Myocyte (in vitro differentiated cells): ENCODE data around the gene TDRD10. TPM values are rescaled to one million over a fixed set of nuclear protein-coding genes. Genes with fewer than 3 reads are reported as not detected.
A peak's percentile ranks its signal among the peaks of the same experiment; 100 is the strongest.

Experiments
- DNase-seq: peaks from one replicate; pipeline ENCODE4 v3.0.0-alpha.2; 2012; ENCODE audit warnings: low read depth
- total RNA-seq: library from RNA; depleted of rRNA; stranded (reverse); fragments of >200 nt; gene quantifications from 2 replicates; pipeline ENCODE4 v1.2.3, GENCODE V29; 2014

Gene TDRD10
- total RNA-seq, 1 donor from 2014 or later, result not detected

DNA sequence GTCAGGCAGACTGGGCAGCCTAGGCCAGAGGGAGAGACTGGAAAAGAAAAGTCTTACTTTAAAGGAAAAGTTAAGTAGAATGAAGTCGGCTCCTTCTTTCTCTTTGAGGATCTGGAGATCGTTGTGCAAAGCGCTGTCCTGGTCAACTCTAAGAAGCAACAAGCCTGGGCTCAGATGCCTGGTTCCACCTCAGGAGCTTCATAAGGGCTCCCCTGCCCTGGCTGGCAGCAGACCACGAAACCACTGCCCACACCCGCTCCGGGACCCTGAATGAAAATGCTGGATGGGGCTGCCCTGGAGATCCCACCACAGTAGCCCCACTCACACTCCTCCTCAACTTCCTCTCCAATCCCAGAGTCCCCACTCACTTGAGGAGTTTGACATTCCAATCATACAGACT, 50.0 kb downstream of the TDRD10 start:
- DNase-seq, result no peak

DNA sequence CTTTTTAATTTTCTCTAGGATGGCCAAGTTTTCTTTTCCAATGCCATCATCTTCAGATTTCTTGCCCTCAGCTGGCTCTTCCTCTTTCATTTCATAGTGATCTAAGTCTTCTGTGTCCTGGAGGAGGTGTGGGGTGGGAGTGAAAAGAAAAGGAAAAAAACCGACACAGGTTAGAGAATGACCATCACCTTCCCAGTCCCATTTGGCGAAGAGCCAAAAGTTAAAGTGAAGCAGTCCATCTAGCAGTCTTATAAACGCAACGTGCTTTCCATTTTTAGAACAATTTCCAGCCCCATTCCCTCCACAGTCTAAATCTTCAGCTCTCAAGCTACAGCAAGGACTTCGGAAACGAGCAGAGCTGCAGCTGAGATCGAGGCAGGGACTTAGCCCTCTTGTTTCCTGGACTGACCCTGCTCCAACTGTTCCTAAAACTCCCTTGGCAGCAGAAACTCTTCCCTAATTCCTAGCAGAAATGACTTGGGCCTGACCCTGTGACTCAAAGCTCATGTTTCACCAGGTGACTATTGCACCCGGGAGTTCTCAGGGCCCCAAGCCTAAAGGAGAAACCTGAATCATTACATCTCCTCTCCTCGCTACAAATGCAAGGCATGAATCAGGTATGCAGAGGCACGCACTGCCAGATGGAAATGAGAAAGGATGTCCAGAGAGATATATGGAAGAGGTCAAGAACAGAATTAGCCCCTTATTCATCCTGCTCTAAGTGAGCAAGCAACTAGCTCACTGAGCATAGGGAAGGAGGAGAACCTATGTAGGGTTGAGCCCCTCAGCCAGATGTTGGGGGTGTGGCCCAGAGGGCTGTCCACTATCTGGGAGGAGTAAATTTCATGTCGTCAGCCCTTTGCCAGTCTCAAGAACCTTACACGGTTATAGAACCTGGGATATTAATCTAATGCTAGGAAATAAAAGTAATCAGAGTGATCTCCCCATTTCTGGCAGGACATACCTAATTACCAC, 51.3 kb downstream of the TDRD10 start:
- no peak for DNase-seq

DNA sequence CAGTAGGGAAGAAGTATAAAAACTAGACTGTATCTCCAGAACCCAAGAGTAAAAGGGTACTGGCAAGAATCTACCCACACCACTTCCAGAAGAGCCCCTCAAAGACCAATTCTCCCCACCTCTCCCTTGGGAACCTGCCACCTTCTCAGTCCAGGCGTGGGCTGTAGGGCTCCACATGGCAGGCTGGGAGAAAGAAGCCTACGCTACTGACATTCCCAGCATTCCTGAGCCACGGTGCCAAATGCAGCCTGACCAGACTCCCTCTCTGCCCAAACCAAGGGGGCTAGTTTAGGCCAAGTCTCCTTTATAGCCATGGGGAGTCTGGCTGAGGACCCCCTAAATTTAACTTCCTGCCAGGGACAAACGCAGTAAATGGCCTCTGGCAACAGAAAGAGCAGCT, 54.4 kb downstream of the TDRD10 start:
- peak; percentile 59 for DNase-seq

DNA sequence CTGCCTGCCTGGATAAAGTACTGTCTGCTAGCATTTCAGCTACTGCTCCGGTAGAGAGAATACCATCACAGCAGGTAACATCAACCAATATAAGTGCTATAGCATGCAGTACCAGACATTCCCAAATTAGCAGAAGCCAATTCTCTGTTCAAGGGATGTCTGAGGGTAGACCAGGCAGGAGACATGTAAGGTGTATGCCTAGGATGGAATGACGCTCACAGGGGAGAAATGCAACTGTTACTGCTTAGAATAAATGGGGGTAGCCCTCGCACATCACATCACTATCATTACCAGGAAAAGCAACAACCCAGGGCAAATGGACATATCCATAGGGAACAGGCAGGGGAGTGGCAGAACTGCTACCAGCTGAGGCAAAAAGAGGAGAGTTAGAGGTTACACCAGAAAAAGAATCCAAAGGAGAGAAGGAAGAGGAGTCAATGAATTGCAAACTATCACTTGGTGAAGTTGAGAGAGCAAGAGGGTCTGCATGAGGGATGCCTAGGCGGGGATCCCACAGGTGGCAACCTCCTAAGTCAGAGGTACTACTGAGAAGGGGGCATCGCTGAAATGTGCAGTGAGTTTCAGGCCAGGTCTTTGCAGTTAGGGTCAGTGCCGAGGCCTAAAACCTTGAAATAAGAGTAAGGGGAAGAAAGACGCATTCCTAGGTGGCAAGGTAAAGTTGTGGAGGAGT, 55.4 kb downstream of the TDRD10 start:
- DNase-seq, result no peak

DNA sequence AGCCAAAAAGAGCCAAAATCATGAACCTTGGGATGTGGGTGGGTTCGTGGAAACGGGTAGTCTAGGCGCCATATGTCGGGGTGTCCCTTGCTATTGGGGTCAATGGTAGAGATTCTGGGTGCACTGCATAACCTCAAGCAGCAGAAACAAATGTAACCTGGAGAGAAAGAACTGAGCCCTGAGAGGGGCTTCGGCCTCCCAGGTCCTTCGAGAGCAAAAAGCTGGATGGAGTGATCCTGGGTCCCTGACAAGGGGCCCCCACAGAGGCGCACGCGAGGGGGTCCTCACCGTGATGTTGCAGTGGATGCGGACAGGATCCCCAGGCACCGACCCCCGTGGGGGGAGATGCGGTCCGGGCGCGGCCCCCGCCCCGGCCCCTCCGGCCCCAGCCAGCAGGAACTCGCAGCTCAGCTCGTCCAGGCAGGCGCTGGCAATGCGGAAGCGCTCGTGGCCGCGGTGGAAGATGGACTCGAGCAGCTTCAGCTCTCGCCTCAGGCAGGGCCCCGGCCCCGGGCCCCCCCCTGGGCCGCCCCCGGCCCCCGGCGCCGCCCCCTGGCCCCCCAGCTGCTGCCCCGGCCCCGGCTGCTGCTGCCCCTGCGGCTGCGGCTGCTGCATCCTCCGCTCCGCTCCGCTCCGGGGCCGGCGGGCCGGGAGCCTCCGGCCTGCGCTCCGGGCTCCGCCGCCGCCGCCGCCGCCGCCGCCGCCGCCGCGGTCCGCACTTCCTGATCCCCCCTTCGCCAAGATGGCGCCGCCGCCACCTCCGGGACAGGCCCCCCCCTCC, 56.1 kb downstream of the TDRD10 start, which contains the start of gene UBE2Q1:
Gene UBE2Q1, minus strand, starts transcription at position 724 of the 781 bp plus-strand sequence. Its CDS starts 109 bp downstream, at position 615.
- DNase-seq, result no peak

DNA sequence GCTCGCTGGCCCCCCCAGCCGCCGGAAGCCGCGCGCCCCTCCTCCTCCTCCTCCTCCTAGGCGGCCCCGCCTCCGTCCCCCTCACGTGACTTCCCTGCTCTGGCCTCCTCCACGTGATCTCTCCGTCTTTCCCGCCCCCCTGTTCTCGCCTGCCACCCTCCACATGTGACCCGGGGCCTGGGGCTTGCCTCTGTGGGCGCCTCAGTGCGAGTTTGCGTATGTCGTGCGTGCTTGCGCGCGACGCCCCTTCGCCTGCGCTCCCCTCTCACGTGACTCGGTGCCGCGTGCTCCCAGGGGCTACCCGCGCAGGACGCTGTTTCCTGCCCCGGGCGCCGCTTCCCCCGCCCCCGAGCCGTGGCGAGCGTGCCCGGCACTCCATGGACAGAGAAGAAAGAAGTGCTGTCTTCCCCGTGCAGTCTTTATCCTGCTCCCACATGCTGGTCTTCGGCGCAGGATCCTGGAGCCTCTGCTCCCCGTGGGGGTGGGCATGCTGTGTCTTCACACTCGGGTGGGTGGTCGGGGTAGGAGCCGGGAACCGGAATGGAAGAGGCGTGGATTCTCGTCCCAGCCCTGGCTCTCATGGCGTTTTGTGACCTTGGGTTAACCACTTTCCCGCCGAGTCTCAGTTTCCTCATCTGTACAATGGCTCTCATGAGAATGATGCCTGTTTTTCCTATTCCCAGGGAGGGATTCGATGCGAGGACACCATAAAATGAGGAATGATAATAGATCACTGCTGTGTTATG, 56.9 kb downstream of the TDRD10 start:
- peak; percentile 99 for DNase-seq

DNA sequence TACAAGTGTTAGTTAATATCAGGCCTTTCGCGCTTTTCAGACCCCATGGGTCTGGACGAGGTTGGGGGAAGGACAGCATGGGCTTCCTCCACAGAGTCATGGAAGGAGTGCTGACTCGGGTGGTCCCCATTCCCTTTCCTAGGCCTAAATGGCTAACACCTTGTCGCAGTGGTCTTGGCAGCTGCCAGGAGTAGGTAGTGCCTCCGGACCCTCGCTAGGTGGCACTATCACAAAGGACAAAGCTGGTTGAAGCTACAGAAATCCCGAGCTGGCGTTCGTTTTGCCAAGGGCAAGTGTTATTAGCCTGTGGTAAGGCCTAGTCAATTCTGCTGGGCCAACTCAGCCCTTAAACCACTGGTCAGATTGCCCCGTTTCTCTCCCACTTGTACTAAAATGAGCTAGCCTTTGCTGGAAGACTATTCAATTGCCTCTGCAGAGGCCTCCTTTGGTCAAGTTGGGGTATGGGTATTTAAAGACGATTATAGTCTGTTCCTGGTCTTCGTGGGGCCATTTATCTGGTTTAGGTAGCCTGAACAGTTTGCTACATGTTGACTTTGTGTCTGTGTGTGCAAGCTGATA, 57.5 kb downstream of the TDRD10 start:
- DNase-seq, result peak; percentile 95

DNA sequence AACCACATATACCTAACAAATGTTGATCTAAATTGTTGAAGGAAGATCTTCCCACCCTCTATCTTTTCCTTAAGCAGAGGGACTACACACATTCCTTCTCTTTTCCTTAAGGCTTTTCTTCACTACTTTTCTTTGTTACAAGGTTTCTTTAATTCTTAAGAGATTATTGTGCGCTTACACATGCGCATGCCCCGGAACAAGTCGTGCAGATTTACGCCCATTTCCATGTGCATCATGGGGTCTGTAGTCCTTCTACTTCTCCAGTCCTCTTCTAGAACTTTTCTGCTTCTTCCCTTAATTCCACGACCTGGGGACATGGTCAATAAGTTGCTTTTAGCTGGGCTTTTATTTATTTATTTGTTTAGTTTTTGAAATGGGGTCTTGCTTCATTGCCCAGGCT, 63.9 kb downstream of the TDRD10 start:
- no peak for DNase-seq

DNA sequence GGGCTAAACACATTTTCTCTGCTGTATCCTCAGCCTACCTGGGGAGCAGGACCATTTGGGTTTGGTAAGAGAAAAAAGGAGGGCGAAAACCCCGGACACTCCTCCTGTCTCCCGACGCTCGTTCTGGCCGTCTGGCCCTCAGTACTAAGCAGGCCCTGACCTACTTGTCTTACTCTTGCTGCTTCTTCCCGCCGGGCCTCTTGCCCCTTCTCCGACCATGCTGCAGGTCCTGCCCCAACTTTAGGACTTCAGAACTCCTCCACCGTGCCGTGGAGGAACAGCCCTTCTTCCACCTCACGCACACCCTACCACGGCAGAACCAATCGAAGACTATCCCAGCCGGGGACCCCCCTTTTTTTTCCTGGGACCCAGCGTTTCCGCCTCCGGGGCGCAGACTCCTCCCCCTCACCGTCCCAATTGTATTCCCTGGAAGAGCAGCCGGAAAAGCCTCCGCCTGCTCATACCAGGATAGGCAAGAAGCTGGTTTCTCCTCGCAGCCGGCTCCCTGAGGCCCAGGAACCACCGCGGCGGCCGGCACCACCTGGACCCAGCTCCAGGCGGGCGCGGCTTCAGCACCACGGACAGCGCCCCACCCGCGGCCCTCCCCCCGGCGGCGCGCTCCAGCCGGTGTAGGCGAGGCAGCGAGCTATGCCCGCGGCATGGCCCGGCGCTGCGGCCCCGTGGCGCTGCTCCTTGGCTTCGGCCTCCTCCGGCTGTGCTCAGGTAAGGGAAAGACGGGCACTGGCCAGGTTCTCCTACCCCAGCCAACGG, 65.6 kb downstream of the TDRD10 start, which contains the start of gene CHRNB2:
Gene CHRNB2, plus strand, starts transcription at position 393 of the 771 bp plus-strand sequence. Its CDS starts 267 bp downstream, at position 660.
- DNase-seq, result peak; percentile 59

DNA sequence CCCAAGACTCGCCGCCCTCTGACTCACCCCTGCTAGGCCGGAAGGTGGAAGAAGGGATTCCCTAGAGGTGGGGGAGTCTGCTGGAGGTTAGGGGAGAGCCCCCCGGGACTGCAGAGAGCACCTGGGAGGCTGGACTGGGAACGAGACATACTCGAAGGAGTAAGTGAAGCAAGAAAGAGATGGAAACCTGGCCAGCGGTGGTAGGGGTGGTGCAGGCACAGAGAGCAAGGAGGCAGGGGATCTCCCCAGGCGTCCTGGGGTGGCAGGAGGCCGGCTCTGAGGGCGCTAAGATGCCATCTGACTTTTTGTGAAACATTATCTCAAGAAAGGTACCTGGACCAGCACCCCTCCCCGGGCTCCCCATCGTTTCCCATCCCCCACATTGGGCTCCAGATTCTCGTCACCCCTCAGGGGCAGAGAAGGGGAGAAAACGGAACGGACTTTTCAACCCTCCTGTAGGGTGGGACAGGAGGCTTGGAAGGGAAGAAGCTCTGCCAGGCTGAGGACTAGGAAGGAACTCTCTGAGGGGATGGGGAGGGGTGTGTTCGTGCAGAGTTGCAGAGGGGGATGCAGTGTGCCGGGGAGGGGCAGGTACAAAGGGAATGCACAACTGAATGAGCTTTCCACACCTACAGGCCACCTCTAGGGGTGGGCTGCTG, 66.3 kb downstream of the TDRD10 start:
- no peak for DNase-seq

DNA sequence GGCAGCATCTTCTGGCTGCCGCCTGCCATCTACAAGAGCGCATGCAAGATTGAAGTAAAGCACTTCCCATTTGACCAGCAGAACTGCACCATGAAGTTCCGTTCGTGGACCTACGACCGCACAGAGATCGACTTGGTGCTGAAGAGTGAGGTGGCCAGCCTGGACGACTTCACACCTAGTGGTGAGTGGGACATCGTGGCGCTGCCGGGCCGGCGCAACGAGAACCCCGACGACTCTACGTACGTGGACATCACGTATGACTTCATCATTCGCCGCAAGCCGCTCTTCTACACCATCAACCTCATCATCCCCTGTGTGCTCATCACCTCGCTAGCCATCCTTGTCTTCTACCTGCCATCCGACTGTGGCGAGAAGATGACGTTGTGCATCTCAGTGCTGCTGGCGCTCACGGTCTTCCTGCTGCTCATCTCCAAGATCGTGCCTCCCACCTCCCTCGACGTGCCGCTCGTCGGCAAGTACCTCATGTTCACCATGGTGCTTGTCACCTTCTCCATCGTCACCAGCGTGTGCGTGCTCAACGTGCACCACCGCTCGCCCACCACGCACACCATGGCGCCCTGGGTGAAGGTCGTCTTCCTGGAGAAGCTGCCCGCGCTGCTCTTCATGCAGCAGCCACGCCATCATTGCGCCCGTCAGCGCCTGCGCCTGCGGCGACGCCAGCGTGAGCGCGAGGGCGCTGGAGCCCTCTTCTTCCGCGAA, 69.4 kb downstream of the TDRD10 start:
- DNase-seq, result no peak

DNA sequence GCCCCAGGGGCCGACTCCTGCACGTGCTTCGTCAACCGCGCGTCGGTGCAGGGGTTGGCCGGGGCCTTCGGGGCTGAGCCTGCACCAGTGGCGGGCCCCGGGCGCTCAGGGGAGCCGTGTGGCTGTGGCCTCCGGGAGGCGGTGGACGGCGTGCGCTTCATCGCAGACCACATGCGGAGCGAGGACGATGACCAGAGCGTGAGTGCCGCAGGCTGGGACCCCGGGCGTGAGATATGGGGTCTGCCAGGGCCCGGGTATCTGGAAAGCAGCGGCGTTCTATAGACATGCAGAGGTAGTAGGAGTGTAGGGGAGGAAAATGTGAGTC, 69.9 kb downstream of the TDRD10 start:
- no peak for DNase-seq

DNA sequence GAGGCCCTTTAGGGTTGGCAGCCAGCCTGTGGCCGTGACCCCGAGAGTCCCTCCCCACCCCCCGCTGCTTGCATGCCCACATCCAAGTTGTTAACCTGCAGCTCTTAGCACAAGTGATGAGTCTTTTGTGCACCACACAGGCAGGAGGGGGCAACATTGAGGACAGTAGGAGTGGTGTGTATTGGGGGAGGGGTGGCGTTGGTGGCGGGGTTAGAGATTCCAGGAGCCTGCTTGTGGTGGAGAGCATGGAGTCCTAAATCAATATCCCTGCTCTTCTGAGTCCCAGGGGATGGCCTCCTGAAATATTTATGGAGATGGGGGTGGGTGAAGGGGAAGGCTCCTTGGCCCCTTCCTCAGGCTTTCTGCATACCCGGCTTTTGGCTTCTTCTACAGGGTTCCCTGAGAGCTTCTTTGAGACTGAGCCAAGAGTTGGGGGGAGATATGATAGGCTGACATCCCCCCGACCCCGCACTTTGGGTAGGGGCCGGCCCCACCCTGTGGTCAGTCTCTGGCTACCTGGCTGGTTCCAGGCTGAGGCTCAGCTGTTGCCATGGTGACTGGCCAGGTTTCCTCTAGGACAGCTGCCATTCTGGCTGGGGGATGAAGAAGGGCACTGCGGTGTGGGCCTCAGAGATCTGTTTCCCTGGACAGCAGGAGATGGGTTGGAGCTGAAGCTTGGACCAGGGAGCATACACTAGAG, 70.6 kb downstream of the TDRD10 start:
- no peak for DNase-seq

DNA sequence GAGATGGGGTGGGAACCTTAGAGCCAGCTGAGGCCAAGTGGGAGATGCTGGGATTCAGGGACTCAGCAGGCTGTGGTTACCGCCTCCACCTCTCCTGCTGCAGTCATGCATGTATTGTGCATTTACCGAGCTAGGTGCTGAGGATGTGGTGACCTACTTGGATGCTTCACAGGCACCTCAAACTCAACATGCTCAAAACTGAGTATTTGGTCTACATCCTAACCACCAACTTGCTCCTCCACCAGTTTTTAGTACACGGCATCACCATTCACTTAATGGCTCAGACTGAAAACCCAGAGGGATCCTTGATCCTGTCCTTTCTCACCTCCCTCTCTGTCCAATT, 71.1 kb downstream of the TDRD10 start:
- no peak for DNase-seq

DNA sequence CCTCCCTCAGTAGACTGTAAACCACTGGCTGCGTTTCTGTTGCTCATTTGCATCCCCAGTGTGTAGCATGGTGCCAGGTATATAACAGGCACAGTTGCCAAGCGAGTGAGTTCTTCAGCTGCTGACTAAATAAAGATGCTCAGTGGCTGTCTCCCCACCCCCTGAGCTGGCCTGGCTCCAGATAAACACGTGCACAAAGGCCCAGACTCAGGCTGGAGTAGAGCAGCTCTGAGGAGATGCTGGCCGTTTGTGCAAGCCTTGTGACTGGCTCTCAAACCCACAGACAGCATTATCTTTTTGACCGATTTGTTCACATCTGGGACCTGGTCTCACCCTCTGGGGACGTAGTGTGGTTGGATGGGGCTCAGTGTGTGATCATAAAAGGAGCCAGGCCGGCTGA, 72.7 kb downstream of the TDRD10 start:
- DNase-seq, result peak; percentile 81

DNA sequence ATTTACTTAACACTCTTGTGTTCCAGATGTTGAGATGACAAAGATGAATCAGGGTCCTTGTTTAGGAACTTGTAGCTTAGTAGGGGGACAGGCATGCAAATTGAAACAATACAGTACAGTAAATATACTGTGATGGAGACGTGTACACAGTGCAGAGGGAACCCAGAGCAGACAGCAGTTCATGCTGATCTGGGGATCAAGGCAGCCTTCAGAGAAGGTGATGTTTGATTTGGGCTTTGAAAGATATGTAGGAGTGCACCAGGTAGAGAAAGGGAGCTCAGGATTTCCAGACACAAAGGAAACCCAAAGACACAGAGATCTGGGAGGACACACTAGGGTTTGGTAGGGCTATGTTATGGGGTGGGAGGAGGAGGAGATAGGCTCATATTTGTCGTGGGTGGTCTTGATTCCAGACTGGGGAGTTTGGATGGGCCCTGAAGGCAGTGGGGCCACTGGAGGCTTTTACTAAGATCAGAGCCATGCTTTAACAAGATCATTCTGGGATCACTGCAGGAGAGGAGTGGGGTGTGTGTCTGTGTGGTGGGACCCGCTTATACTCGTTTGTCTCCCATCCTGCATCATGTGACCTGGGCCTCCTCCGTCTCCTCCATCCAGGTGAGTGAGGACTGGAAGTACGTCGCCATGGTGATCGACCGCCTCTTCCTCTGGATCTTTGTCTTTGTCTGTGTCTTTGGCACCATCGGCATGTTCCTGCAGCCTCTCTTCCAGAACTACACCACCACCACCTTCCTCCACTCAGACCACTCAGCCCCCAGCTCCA, 73.3 kb downstream of the TDRD10 start:
- no peak for DNase-seq

DNA sequence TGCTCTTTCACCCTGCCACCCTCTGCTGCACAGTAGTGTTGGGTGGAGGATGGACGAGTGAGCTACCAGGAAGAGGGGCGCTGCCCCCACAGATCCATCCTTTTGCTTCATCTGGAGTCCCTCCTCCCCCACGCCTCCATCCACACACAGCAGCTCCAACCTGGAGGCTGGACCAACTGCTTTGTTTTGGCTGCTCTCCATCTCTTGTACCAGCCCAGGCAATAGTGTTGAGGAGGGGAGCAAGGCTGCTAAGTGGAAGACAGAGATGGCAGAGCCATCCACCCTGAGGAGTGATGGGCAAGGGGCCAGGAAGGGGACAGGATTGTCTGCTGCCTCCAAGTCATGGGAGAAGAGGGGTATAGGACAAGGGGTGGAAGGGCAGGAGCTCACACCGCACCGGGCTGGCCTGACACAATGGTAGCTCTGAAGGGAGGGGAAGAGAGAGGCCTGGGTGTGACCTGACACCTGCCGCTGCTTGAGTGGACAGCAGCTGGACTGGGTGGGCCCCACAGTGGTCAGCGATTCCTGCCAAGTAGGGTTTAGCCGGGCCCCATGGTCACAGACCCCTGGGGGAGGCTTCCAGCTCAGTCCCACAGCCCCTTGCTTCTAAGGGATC, 74.0 kb downstream of the TDRD10 start:
- DNase-seq, result peak; percentile 58
